HCT116 (cell line): ENCODE results near the gene DMRT2. TPM values are rescaled to one million over a fixed set of nuclear protein-coding genes. Genes with fewer than 3 reads are reported as not detected.

Experiments used
- total RNA-seq: library from RNA; stranded (reverse); gene quantifications from one replicate; pipeline ENCODE4 v1.2.1, GENCODE V29; 2021; ENCODE audit not compliant: unreplicated experiment

Gene DMRT2
- total RNA-seq, 1 experiment from 2014 or later: 0.17 TPM

Other genes starting within 250 kb of the DMRT2 start
- gene DMRT1, start 208.7 kb upstream of the DMRT2 start, total RNA-seq: 0.47 TPM
- gene DMRT3, start 73.7 kb upstream of the DMRT2 start, total RNA-seq: not detected